ENCODE results near the gene GPSM1.

GRCh38 chr9:136344544-136345280 lies 17.4 kb downstream of the GPSM1 start:
- TF ChIP-seq CTCF (IDR thresholded peaks at IDR 0.05) (no peak), POLR2A (IDR thresholded peaks at IDR 0.05) (no peak)
